GM19193 (cell line): Measurements from ENCODE around the gene MPL.

ENCODE experiments used
- POLR2A ChIP-seq: IDR thresholded peaks from 4 replicates; pipeline ENCODE4 v1.6.1; 2011; ENCODE audit not compliant: insufficient read depth, insufficient read length; ENCODE audit errors: extremely low read depth

Gene MPL

DNA sequence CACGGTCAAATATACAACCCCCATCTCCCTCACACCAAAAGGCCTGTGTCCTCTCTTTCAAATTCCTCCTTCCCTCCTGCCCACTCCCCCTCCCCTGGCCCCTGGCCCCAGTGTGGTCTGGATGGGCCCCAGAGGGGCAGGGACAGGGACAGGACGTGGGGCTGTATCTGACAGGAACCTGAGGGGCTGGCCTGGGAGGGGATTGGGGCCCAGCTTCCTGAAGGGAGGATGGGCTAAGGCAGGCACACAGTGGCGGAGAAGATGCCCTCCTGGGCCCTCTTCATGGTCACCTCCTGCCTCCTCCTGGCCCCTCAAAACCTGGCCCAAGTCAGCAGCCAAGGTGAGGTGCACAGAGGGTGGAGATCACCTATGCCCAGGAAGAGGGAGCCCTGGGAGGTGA is at the start of gene MPL:
TSS of gene MPL (plus strand) at position 231 of the 400 bp plus-strand sequence. CDS start at position 262, 31 bp downstream.
- no peak for TF ChIP-seq POLR2A

- TF ChIP-seq POLR2A: no peak
Measured at GRCh38 chr1:43288058-43288784, 49.4 kb upstream of the MPL start.

DNA sequence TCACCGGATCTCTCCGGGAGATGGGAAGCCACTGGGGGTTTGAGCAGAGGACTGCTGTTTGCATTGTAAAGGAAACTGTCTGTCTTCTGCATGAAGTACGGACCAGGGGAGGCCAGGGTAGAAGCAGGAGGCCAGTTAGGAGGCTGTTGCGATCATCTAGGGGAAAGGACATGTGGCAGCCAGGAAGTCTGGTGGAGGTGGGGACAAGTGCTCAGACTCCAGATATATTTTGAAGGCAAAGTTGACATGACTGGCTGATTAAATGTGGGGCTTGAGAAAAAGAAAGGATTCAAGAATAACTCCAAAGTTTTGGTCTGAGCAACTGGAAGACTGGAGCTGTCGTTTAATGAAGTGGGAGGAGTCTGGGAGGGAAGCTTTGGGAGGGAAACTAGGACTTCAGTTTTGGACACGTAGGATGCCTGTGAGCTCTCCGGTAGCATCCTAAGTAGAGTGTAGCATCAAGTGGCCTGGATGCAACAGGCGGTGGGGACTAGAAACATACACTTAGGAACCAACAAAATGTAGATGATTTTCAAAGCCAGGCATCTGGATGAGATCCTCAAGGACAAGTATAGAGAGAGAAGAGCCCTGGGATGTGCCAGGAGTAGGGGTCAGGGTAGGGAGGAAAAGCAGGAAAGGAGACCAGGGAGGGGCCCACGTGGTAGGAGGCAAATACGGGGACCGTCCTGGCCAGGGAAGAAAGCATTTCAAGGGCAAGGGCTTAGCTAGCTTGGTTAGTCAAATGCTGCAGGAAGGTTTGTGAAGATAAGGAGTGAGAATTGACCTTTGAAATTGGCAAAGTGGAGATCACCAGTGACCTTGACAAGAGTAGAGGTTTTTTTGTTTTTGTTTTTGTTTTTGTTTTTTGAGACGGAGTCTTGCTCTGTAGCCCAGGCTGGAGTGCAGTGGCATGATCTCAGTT is 48.6 kb upstream of the MPL start:
- no peak for TF ChIP-seq POLR2A

GRCh38 chr1:43292216-43292615 is 45.4 kb upstream of the MPL start:
- TF ChIP-seq POLR2A: no peak

DNA sequence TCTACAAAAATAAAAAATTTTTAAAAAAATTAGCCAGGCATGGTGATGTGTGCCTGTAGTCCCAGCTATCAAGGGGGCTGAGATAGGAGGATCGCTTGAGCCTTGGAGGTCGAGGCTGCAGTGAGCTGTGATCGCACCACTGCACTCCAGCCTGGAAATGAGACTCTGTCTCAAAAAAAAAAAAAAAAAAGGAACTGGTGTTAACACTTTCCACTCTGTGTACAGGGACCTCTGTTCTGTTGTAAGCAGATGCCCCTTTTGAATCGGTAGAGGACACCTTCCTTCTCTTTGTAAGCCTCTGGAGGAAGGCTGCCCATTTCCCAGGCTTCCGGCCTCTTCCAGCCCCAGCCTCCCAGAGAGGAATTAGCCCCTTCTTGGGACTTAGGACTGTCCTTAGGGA is 44.9 kb upstream of the MPL start:
- no peak for TF ChIP-seq POLR2A

- TF ChIP-seq POLR2A: no peak
Measured at GRCh38 chr1:43293176-43293575, 44.4 kb upstream of the MPL start.

- TF ChIP-seq POLR2A: no peak
Measured at GRCh38 chr1:43293896-43294760, 43.5 kb upstream of the MPL start.

DNA sequence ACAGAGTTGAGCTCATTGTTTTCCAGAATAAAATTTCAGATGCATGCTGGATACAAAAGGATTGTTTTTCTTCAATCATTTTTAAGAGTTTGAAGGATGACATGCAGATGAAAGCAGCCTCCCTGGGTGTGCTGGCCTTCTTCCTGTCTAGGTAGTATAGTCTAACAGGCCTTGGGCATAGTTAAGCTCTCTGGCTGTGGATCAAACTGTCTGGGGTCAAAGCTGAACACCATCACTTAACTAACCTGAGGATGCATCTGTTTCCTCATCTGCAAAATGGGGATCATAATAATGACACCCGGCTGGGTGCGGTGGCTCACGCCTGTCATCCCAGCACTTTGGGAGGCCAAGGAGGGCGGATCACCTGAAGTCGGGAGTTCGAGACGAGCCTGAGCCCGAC is 42.9 kb upstream of the MPL start:
- no peak for TF ChIP-seq POLR2A

- TF ChIP-seq POLR2A: no peak
Measured at GRCh38 chr1:43296207-43296606, 41.4 kb upstream of the MPL start.

DNA sequence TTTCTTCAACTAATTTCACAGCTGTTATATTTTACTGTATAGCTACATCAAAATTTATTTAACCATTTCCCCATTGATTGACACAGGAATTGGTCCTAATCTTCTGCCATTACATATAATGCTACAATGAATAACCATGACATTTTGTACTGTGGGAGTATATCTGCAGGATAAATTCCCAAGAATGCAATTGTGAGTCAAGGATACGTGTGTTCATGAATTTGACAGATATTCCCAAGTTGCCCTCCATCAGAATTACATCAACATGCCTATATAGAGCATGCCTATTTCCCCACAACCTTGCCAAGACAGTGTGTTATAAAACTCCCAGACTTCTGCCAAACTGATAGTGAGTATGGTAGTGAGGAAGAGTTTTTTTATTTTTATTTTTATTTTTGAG is 39.6 kb upstream of the MPL start:
- TF ChIP-seq POLR2A: no peak

GRCh38 chr1:43299101-43299500 is 38.5 kb upstream of the MPL start:
- TF ChIP-seq POLR2A: no peak

DNA sequence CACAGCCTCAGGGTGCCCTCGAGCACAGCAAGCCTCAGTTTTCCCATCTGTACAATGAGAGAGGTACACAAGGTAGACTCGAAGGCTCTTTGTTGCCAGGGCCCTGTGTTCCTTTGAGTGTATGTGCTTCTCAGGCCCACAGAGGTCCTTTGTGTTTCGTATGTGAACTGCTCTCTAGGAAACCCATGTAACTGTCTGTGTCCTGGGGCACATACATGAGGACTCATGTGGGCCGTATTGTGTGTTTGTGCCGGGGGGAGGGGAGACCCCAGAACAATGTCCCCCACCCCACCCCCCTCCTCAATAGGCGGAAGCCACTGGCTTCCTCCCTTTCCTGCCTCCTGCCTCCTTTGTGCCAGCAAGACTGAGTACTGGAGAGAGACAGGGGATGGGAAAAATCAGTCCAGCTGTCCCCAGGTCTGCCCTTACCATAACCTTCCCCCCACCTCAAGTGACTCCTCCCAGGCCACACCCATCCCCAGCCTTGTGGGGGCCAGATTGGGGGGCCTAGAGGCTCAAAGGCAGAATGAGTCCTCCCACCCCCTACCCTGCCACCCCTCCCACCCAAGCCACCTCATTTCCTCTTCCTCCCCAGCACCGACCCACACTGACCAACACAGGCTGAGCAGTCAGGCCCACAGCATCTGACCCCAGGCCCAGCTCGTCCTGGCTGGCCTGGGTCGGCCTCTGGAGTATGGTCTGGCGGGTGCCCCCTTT is 37.1 kb upstream of the MPL start, which contains the start of gene TIE1:
TSS of gene TIE1 (plus strand) at position 605 of the 717 bp plus-strand sequence. CDS start at position 695, 90 bp downstream.
- TF ChIP-seq POLR2A: no peak

DNA sequence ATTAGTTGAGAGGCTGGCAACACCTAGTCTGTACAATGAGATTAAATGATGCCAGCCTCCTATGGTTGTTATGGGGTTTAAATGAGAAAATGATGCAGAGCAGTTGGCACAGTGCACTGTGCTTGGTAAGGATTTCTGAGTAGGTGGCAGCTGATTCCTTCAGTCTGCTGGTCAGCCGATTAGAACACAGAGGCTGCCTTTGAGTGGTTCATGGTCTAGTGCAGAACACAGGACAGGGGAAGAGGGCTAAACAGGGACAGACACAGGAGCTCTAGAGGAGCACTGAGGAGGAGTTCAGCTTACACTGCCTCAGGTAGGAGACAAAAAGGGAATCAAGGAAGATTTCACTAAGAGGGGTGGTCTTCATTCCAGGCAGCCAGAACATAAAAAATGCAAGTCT is 35.4 kb upstream of the MPL start:
- no peak for TF ChIP-seq POLR2A

- TF ChIP-seq POLR2A: no peak
Measured at GRCh38 chr1:43302721-43303470, 34.7 kb upstream of the MPL start.
